Measurements from ENCODE around the gene C3orf80. TPM values are rescaled to one million over a fixed set of nuclear protein-coding genes. Genes with fewer than 3 reads are reported as not detected.

The C3orf80 gene
- total RNA-seq, 1 experiment from 2014 or later, result 0.13 TPM

DNA sequence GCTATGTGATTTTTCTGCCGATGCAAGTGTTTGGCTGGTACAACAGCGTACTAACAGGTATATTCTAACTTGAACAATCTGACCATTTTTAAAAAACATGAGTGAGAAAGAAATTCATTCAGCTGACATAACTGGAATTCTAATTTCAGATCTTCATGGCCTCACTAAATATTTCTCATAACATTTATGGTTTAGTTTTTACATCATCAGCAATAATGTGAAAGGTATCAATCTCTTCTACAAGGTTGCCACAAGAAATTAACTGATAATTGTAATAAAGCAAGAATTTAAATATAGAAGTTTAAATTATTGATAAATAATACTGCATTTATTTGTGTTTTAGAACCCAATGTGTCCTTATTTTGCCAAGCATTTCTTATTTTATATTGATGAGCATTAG lies 5.2 kb upstream of the C3orf80 start:
- Mint-ChIP-seq H3K36me3 (ENCODE audit: insufficient read depth in 1 of 3, low read depth in 3 of 3) (no peaks in the 10 kb centered on the region), H3K27me3 (ENCODE audit: low read depth) (peaks cover 54% of the 10 kb centered on the region), H3K27ac (no peak overlapping the region), H3K4me3 (no peak overlapping the region), H3K9me3 (no peaks in the 10 kb centered on the region), H3K4me1 (peaks cover 15 to 16% of the 10 kb centered on the region in 2 experiments)
- H3K23me2 ChIP-seq (ENCODE audit: insufficient read length, low read depth, low read length, poor library complexity, severe bottlenecking), result peaks cover 7% of the 10 kb centered on the region
- H3K9me3 ChIP-seq (ENCODE audit: control insufficient read depth, low read depth, low read length), result no peaks in the 10 kb centered on the region
- no peak for DNase-seq
- no peak overlapping the region for H2BK5ac ChIP-seq (ENCODE audit: insufficient read length, low read length)
- H3T11ph ChIP-seq (ENCODE audit: low read length), result no peak overlapping the region
- peaks cover 16% of the 10 kb centered on the region for H3K27me3 ChIP-seq (ENCODE audit: insufficient read depth, low read length)
- no peaks in the 10 kb centered on the region for H3K79me1 ChIP-seq (ENCODE audit: insufficient read depth, low read depth, low read length, poor library complexity, severe bottlenecking)
- H4K5ac ChIP-seq (ENCODE audit: insufficient read length, low read depth, low read length), result no peak overlapping the region
- H3K4me1 ChIP-seq (ENCODE audit: insufficient read depth, low read length), result no peaks in the 10 kb centered on the region; the same call in 1 of the 2 replicates
- H2AK5ac ChIP-seq (ENCODE audit: insufficient read length, low read length), result no peak overlapping the region
- no peak overlapping the region for H3K14ac ChIP-seq (ENCODE audit: insufficient read depth, low read length)
- H2BK15ac ChIP-seq (ENCODE audit: low read depth, low read length), result no peak overlapping the region
- no peak overlapping the region for H3K18ac ChIP-seq (ENCODE audit: insufficient read length, low read depth, low read length)
- H2BK20ac ChIP-seq (ENCODE audit: low read depth, low read length, poor library complexity, severe bottlenecking), result no peak overlapping the region
- H2BK12ac ChIP-seq (ENCODE audit: insufficient read length, low read depth, low read length), result no peak overlapping the region
- H4K20me1 ChIP-seq (ENCODE audit: control insufficient read depth, insufficient read depth, insufficient read length), result no peaks in the 10 kb centered on the region
- H3K27ac ChIP-seq (ENCODE audit: insufficient read length, low read depth, low read length), result no peak overlapping the region
- no peak overlapping the region for H3K4ac ChIP-seq (ENCODE audit: low read depth, low read length)
- no peak overlapping the region for H3K56ac ChIP-seq (ENCODE audit: insufficient read length, low read depth, low read length)
- H2AFZ ChIP-seq (ENCODE audit: low read length), result no peak overlapping the region
- H3K79me2 ChIP-seq (ENCODE audit: insufficient read depth, low read length), result no peaks in the 10 kb centered on the region
- WGBS (ENCODE audit: extremely low coverage, insufficient read length, low lambda C conversion rate), result no CpG with 5 or more reads among the region's 2 CpGs
- H3K4me2 ChIP-seq (ENCODE audit: insufficient read depth, insufficient read length, low read length), result no peak overlapping the region
- H4K8ac ChIP-seq (replicated peaks; ENCODE audit: insufficient read length, low read depth, low read length), result no peak overlapping the region
- no peak overlapping the region for H2BK120ac ChIP-seq (ENCODE audit: low read depth, low read length, poor library complexity, severe bottlenecking)
- TF ChIP-seq, protein P1, sequence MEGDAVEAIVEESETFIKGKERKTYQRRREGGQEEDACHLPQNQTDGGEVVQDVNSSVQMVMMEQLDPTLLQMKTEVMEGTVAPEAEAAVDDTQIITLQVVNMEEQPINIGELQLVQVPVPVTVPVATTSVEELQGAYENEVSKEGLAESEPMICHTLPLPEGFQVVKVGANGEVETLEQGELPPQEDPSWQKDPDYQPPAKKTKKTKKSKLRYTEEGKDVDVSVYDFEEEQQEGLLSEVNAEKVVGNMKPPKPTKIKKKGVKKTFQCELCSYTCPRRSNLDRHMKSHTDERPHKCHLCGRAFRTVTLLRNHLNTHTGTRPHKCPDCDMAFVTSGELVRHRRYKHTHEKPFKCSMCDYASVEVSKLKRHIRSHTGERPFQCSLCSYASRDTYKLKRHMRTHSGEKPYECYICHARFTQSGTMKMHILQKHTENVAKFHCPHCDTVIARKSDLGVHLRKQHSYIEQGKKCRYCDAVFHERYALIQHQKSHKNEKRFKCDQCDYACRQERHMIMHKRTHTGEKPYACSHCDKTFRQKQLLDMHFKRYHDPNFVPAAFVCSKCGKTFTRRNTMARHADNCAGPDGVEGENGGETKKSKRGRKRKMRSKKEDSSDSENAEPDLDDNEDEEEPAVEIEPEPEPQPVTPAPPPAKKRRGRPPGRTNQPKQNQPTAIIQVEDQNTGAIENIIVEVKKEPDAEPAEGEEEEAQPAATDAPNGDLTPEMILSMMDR (conservative IDR thresholded peaks at IDR 0.05), result no peak
- H3K23ac ChIP-seq (ENCODE audit: insufficient read length, low read depth, low read length), result no peak overlapping the region
- no peak overlapping the region for H3K9ac ChIP-seq (ENCODE audit: extremely low read depth, insufficient read length, low read length)
- H4K91ac ChIP-seq (ENCODE audit: insufficient read length, low read depth, low read length), result no peak overlapping the region
